HL-60 (cell line): Measurements from ENCODE around the gene PLPPR4.

ENCODE experiments used
- DNase-seq, 2 experiments: peaks; one replicate each; pipeline ENCODE4 v3.0.0-alpha.2; 2010 to 2020; ENCODE audit warnings: low read depth in 1 of 2, low spot score in 1 of 2
- H3K27ac ChIP-seq: fragments of 250-450 bp; sonication (Bioruptor Pico); replicated peaks from 2 replicates; pipeline ENCODE4 v1.5.1; 2020; ENCODE audit warnings: mild to moderate bottlenecking, moderate library complexity
- H3K27me3 ChIP-seq: fragments of 250-450 bp; sonication (Bioruptor Pico); 2 replicates; pipeline ENCODE4 v1.5.1; 2021; ENCODE audit warnings: mild to moderate bottlenecking, moderate library complexity; ENCODE audit not compliant: insufficient read depth, poor library complexity, severe bottlenecking
- H3K4me3 ChIP-seq: replicated peaks from 2 replicates; pipeline ENCODE4 v1.5.1; 2011; ENCODE audit warnings: mild to moderate bottlenecking, control low read depth, low read length; ENCODE audit not compliant: insufficient read depth
- GABPA ChIP-seq: IDR thresholded peaks from 2 replicates; pipeline ENCODE4 v1.6.1; 2012; ENCODE audit warnings: low read depth
- POLR2AphosphoS5 ChIP-seq: IDR thresholded peaks from 2 replicates; pipeline ENCODE4 v1.6.1; 2012; ENCODE audit warnings: low read depth
- SPI1 ChIP-seq: IDR thresholded peaks from 2 replicates; pipeline ENCODE4 v1.6.1; 2012; ENCODE audit warnings: low read depth, mild to moderate bottlenecking, borderline replicate concordance
- TF ChIP-seq, protein P1 (sequence below): IDR thresholded peaks from one replicate; pipeline ENCODE4 v1.5.1; 2011; ENCODE audit warnings: low read length, control low read depth, inconsistent platforms; ENCODE audit not compliant: insufficient read depth
- TF ChIP-seq, protein P2 (sequence below): IDR thresholded peaks from 2 replicates; pipeline ENCODE4 v1.6.1; 2012; ENCODE audit warnings: low read depth; ENCODE audit not compliant: insufficient replicate concordance

PLPPR4 gene

DNA sequence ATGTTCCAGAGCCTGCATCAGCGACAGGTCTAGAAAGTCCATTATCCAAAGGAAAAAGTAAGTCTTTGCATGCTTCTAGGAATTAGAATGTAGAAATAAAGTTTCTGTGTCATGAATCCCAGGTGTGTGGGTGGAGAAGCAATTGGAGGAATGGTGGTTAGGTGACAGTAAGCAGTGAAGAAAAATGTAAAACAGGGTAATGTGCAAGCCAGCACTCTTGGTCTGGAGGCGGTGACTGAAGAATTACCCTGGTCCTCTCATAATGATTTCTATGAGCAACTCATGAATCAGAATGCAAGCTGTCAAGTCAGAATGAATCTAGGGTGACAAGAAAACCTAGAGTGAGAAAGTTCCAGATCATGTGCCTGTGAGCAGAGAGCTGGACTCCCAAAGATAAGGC lies 33.6 kb downstream of the PLPPR4 start:
- Histone ChIP-seq H3K27me3 (no peaks in the 10 kb centered on the region), H3K4me3 (no peak overlapping the region), H3K27ac (no peak overlapping the region)
- TF ChIP-seq, protein P1, sequence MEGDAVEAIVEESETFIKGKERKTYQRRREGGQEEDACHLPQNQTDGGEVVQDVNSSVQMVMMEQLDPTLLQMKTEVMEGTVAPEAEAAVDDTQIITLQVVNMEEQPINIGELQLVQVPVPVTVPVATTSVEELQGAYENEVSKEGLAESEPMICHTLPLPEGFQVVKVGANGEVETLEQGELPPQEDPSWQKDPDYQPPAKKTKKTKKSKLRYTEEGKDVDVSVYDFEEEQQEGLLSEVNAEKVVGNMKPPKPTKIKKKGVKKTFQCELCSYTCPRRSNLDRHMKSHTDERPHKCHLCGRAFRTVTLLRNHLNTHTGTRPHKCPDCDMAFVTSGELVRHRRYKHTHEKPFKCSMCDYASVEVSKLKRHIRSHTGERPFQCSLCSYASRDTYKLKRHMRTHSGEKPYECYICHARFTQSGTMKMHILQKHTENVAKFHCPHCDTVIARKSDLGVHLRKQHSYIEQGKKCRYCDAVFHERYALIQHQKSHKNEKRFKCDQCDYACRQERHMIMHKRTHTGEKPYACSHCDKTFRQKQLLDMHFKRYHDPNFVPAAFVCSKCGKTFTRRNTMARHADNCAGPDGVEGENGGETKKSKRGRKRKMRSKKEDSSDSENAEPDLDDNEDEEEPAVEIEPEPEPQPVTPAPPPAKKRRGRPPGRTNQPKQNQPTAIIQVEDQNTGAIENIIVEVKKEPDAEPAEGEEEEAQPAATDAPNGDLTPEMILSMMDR = no peak
- no peak for TF ChIP-seq SPI1
- no peak for TF ChIP-seq GABPA
- no peak for TF ChIP-seq POLR2AphosphoS5
- TF ChIP-seq, protein P2, sequence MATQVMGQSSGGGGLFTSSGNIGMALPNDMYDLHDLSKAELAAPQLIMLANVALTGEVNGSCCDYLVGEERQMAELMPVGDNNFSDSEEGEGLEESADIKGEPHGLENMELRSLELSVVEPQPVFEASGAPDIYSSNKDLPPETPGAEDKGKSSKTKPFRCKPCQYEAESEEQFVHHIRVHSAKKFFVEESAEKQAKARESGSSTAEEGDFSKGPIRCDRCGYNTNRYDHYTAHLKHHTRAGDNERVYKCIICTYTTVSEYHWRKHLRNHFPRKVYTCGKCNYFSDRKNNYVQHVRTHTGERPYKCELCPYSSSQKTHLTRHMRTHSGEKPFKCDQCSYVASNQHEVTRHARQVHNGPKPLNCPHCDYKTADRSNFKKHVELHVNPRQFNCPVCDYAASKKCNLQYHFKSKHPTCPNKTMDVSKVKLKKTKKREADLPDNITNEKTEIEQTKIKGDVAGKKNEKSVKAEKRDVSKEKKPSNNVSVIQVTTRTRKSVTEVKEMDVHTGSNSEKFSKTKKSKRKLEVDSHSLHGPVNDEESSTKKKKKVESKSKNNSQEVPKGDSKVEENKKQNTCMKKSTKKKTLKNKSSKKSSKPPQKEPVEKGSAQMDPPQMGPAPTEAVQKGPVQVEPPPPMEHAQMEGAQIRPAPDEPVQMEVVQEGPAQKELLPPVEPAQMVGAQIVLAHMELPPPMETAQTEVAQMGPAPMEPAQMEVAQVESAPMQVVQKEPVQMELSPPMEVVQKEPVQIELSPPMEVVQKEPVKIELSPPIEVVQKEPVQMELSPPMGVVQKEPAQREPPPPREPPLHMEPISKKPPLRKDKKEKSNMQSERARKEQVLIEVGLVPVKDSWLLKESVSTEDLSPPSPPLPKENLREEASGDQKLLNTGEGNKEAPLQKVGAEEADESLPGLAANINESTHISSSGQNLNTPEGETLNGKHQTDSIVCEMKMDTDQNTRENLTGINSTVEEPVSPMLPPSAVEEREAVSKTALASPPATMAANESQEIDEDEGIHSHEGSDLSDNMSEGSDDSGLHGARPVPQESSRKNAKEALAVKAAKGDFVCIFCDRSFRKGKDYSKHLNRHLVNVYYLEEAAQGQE = no peak
- DNase-seq = no peak

DNA sequence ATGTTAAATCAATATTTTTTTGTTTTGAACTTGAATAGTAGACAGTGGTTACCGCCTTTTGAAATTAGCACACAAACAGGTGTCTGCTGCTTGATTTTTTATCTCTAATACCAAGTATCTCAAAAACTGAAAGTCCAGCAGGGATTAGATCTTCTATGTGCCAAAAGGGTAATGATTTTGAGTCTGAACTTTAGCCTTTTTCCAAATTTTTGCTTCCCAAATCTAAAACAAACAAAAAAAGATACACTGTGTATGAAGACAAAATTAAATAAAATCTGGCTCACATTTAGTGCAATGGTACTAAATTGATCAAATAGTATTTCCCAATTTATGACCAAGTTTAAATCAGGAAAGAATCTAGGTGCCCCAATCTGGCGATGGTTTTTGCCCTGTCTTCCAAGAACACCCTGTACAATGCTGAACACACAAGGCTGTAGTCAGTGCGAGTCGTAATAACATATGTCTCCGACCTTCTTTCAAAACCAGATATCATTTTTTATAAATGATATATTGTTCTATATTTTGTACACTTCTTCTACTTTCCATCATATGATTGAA lies 40.5 kb downstream of the PLPPR4 start:
- H3K27ac ChIP-seq = no peak overlapping the region
- DNase-seq = no peak
- peaks cover 2% of the 10 kb centered on the region for H3K27me3 ChIP-seq
- TF ChIP-seq GABPA = no peak
- TF ChIP-seq POLR2AphosphoS5 = no peak
- TF ChIP-seq, protein P1 = no peak
- TF ChIP-seq, protein P2 = no peak
- TF ChIP-seq SPI1 = no peak
- H3K4me3 ChIP-seq = no peak overlapping the region

DNA sequence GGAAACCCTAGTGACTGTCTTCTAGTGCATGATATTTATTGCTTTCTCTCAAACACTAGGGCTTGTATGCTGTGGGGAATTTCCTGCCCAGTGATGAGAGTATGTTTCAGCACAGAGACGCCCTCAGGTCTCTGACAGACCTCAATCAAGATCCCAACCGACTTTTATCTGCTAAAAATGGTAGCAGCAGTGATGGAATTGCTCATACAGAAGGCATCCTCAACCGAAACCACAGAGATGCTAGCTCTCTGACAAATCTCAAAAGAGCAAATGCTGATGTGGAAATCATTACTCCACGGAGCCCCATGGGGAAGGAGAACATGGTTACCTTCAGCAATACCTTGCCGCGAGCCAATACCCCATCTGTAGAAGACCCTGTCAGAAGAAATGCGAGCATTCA lies 41.3 kb downstream of the PLPPR4 start:
- Histone ChIP-seq H3K4me3 (no peak overlapping the region), H3K27me3 (peaks cover 2% of the 10 kb centered on the region), H3K27ac (no peak overlapping the region)
- TF ChIP-seq GABPA = no peak
- TF ChIP-seq POLR2AphosphoS5 = no peak
- TF ChIP-seq SPI1 = no peak
- TF ChIP-seq, protein P1 = no peak
- TF ChIP-seq, protein P2 = no peak
- DNase-seq = no peak
